ENCODE data around the gene ASNS. TPM values are rescaled to one million over a fixed set of nuclear protein-coding genes. Genes with fewer than 3 reads are reported as not detected.

Gene ASNS
- total and polyA plus RNA-seq, 2 of the 8 experiments (the other 6 are each of a cell fraction or from before 2014, with no cell fraction given), result 32.2 to 150 TPM

DNA sequence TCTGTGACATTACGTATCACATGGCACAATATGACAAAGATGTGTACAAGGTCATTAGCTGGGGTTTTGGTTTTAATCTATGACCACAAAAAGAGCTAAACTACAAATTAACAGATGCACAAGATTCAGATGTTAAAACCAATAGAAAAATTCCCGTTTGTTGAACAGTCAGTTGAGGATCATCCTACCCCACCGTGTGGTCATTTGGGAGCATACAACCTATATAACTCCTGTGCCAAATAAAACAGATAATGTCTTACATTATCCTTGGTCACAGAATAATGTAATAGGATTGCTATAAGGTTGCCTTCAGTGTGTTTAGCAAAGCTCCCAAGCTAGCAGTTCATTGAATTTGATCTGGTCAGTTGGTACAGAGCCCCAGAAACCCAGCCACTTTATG, 28.2 kb downstream of the ASNS start:
- Histone ChIP-seq H3K23me2 (ENCODE audit: low read depth, low read length) (no peaks in the 10 kb centered on the region), H2AK5ac (ENCODE audit: low read depth, low read length) (no peak overlapping the region), H2BK15ac (ENCODE audit: low read length) (no peak overlapping the region), H3K56ac (replicated peaks; ENCODE audit: insufficient read length, low read depth, low read length) (no peak overlapping the region), H2BK12ac (ENCODE audit: low read depth, low read length) (no peak overlapping the region), H4K8ac (ENCODE audit: extremely low read depth, insufficient read depth, low read length) (no peak overlapping the region), H2BK120ac (replicated peaks; ENCODE audit: low read depth, low read length) (no peak overlapping the region), H4K91ac (replicated peaks; ENCODE audit: insufficient read length, low read length) (no peak overlapping the region), H3K4ac (replicated peaks; ENCODE audit: insufficient read length, low read depth, low read length) (no peak overlapping the region), H3K23ac (ENCODE audit: insufficient read length) (no peak overlapping the region), H4K20me1 (replicated peaks in 1 of 2; ENCODE audit: control insufficient read depth in 1 of 2, insufficient read depth in 2 of 2, low read length in 2 of 2) (no peaks in the 10 kb centered on the region), H3K27me3 (replicated peaks in 1 of 4; ENCODE audit: control insufficient read depth in 3 of 4, extremely low read depth in 1 of 4, insufficient read depth in 3 of 4, low read length in 3 of 4) (no peaks in the 10 kb centered on the region), H3K9ac (replicated peaks in 1 of 4; ENCODE audit: extremely low read depth in 1 of 4, low read depth in 3 of 4, low read length in 3 of 4) (no peak overlapping the region), H3K18ac (ENCODE audit: extremely low read depth, low read length) (no peak overlapping the region), H3K36me3 (ENCODE audit: control insufficient read depth in 2 of 4, insufficient read depth in 4 of 4, low read length in 3 of 4) (no peaks in the 10 kb centered on the region), H3K27ac (ENCODE audit: low read depth, low read length) (no peak overlapping the region), H3K9me3 (ENCODE audit: insufficient read depth in 2 of 2, low read depth in 1 of 2, low read length in 1 of 2) (peaks cover 15 to 16% of the 10 kb centered on the region in 2 experiments; a peak in 3 of 4 replicates), H2BK20ac (ENCODE audit: low read length) (no peak overlapping the region), H3K4me3 (ENCODE audit: extremely low read depth in 1 of 4, insufficient read depth in 2 of 4, low read depth in 3 of 4, low read length in 4 of 4) (no peak overlapping the region), H3K79me2 (ENCODE audit: control insufficient read depth in 1 of 2, insufficient read depth in 2 of 2, low read length in 2 of 2) (no peaks in the 10 kb centered on the region), H3K14ac (ENCODE audit: insufficient read length) (no peak overlapping the region), H2AFZ (ENCODE audit: low read length) (no peak overlapping the region), H4K5ac (ENCODE audit: insufficient read length, low read depth, low read length) (no peak overlapping the region), H3K4me2 (ENCODE audit: insufficient read depth in 1 of 2, low read depth in 2 of 2, low read length in 2 of 2) (no peak overlapping the region), H3K4me1 (replicated peaks in 1 of 4; ENCODE audit: control insufficient read depth in 3 of 4, insufficient read depth in 4 of 4, low read length in 3 of 4) (no peaks in the 10 kb centered on the region), H3K79me1 (ENCODE audit: low read depth, low read length) (no peaks in the 10 kb centered on the region), H2BK5ac (ENCODE audit: low read depth, low read length) (no peak overlapping the region)
- DNase-seq (ENCODE audit: low read depth in 1 of 2, low spot score in 2 of 2) (no peak), FAIRE-seq (no peak)
- CTCF ChIA-PET (ENCODE audit: partially characterized antibody), result interaction anchor here (1.1 to 4.6 kb wide), 5 partner anchors 12 to 740 kb away, joined by 3 to 28 read pairs (median 5); partner anchors contain the start of gene SDHAF3
- TF ChIP-seq RAD21 (IDR thresholded peaks at IDR 0.05 in 1 of 2, conservative IDR thresholded peaks at IDR 0.05 in 1 of 2; ENCODE audit: low read depth in 2 of 2, low read length in 2 of 2), result peak in 1 of 2 experiments; percentile 20; a peak in 2 of 4 replicates
- no peak for TF ChIP-seq HDAC6 (IDR thresholded peaks at IDR 0.05; ENCODE audit: low read depth, low read length)
- 89% methylated on average over 3 of the region's 3 CpGs; no CpG with 5 or more reads in 1 of the 2 experiments for whole genome bisulfite sequencing, 2 experiments (ENCODE audit: extremely low coverage in 1 of 2, insufficient coverage in 1 of 2, insufficient read length in 1 of 2, insufficient replicate concordance in 2 of 2, low coverage in 1 of 2, low lambda C conversion rate in 2 of 2, missing lambda C conversion rate in 1 of 2)
- POLR2A ChIA-PET (ENCODE audit: partially characterized antibody), result no interaction called here
